CD4-positive, alpha-beta T cell treated with Interleukin-17A for 4 hours (primary cell): ENCODE data around the gene MUC13.

Experiments
- DNase-seq: peaks from one replicate; pipeline ENCODE4 v3.0.0-alpha.2; 2020; ENCODE audit warnings: mixed read lengths

The MUC13 gene

DNA sequence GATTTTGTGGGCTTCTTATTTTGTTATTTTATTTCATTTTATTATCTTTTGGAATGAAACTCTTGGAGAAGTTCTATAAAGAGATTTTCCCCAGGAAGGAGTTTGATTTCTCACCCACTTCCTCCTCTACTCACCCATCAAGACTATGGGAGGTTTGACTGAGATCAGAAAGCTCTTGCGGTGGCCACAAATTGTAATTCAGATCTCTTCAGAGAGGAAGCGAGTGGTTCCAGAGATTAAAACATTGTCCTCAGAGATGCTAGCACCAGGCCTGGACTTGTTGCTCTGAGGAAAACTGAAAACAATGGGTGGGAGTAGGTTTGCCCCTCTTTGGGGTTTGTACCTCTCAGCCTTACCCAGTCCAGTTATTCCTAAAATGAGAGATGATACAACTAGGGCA, 8.1 kb upstream of the MUC13 start:
- DNase-seq: no peak

DNA sequence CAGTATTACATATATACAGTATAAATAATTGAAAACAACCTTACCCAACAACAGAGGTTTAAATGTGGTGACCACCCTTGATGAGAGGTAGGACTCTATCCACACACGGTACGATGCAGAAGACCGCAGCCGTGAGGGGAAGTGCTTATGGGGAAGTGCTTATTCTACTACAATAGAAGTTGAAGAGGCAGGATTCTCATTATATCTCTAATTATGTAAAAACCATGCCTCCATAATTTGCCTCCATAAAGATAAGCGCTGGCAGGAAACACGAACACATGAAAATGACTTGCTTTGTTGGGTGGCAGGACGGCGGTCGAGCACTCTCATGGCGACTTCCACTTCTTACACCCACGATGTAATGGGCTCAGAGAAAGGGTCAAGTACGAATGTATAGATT, 7.2 kb upstream of the MUC13 start:
- no peak for DNase-seq

DNA sequence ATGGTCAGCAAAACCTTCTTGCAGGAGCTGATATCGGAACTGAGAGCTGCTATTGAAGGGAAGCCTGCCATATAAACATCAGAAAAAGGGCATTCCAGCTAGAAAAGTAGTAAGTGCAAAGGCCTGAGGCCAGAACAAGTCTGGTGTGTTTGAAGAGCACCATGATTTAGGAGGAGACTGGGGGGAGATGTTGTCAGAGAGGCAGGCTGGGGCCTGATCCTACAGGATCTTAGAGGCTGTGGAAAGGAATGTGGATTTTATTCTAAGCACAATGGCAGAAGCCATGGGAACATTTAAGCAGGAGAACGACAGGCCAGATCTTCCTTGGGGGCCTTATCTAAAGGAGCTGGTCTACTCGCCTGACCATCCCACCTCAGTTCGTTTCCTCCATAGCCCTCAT, 5.1 kb upstream of the MUC13 start:
- DNase-seq: no peak

DNA sequence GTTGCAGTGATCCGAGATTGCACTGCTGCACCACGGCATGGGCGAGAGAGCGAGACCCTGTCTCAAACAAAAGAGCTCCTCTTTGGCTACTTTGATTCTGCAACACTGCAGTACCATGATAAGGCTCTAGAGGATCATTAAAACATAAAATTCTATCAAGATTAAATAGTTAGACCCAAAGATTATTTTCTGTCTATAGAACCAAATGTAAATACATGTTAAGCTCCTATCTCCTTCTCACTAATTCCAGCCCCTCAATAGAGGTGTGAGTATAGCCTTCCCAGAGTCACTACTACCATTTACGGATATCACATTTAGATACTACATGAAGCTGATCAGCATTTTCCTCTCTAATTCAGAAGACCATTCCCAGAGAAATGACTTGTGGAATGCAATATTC, 4.3 kb upstream of the MUC13 start:
- DNase-seq: no peak

DNA sequence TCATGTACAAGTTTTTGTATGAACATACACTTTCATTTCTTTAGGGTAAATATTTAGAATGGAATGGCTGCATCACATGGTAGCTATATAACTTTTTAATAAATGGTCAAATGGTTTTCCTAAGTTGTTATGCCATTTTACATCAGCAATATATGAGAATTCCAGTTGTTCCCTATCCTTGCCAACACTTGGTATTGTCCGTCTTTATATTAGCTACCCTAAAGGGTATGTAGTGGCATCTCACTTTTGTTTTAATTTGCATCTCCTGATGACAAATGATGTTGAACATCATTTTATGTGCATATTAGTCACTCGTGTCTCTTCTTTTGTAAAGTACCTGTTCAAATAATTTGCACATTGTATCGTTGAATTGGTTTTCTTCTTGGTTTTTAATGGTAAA, 2.5 kb upstream of the MUC13 start:
- DNase-seq: no peak

DNA sequence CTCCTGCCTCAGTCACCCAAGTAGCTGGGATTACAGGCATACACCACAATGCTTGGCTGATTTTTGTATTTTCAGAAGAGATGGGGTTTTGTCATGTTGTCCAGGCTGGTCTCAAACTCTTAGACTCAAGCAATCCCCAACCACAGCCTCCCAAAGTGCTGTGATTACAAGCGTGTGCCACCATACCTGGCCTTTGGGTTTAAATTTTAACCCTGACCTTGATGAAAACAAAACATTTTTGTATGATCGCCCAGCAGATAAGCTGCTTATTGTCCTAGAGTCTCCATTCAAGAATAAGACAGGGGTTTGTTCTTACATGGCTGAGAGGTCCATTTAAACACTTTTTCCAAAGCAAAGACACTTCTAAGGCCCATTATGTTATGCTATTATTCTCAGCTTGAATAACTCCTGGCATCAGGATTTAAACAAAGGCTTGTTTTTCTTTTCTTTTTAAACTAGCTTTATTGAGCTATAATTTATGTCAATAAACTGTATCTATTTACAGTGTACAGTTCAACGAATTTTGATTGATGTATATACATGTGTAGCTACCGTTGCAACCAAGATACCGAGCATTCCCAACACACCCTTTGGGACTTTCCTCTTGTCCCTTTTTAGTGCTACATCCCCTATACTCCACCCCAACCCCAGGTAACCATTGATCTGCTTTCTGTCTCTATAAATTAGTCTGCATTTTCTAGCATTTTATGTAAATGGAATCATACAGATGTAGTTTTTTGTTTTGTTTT, 1.4 kb upstream of the MUC13 start:
- DNase-seq: no peak

DNA sequence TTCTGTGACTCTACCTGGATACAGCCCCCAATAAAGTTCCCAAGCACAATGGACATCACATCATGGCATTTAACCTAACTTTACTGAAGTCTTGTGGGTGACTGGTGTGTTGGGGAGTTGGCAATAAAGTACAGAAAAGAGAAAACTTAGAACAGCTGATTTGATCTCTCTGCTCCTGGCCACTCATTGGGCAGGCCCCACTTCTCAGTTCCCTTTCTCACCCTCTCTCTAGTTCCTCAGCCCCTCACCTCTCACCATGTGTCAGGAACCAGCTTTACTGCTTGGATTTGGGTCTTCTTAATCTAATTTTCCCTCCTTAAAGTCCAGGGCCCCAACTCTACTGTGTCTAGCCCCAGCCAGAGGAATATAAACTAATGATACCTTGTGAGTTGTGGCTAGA, 713 bp upstream of the MUC13 start:
- DNase-seq: no peak

DNA sequence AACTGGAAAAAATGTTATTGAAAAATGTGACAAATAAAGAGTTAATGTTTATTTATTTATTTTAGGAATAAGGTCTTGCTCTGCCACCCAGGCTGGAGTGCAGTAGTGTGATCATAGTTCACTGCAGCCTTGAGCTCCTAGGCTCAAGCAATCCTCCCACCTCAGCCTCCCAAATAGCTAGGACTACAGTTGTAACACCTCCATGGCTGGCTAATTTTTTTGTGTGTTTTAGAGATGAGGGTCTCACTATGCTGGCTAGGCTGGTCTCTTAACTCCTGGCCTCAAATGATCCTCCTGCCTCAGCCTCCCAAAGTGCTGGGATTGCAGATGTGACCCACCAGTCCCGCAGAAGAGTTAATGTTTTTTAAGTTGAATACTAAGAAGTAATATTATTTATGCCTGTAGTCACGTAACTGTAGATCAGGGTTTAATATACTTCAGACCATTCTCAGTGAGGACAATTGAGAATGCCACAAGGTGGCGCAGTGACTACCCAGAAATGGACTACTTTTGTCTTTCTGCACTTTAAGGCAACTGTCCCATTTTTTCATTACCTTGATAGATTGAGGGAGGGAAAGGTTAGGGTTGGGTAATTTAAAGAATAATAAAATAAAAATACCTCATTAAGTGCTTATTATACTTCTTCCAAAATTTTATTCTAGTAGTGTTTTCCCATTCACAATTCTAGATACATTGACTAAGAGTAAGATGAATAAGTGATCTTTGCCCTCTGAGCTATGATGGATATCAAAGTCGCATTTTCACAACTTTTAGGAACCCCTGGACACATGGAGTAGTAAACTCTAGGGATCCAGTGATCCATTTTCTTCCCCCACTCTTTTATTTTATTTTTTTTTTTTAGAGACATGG, 6.0 kb downstream of the MUC13 start:
- peak; percentile 71 for DNase-seq

DNA sequence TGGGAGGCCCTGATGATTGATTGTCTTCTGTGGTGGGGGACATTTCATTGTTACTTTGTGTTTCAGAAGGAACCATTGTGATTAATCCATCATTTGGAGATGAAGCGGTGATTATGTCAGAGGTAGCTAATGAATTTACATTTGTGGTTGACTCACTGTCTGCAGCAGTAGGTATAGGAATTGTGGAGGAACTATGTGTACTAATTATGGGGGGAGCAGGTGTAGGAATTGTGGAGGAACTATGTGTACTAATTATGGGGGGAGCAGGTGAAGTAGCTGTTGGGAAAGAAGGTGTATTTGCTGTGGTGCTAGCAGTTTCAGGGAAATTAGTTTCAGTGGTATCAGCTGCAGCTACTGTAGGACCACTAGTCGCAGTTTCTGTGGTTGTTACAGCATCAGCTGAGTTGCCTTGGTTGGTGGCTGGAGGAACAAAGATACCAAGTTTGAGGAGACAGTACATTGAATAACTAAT, 6.9 kb downstream of the MUC13 start:
- DNase-seq: no peak

DNA sequence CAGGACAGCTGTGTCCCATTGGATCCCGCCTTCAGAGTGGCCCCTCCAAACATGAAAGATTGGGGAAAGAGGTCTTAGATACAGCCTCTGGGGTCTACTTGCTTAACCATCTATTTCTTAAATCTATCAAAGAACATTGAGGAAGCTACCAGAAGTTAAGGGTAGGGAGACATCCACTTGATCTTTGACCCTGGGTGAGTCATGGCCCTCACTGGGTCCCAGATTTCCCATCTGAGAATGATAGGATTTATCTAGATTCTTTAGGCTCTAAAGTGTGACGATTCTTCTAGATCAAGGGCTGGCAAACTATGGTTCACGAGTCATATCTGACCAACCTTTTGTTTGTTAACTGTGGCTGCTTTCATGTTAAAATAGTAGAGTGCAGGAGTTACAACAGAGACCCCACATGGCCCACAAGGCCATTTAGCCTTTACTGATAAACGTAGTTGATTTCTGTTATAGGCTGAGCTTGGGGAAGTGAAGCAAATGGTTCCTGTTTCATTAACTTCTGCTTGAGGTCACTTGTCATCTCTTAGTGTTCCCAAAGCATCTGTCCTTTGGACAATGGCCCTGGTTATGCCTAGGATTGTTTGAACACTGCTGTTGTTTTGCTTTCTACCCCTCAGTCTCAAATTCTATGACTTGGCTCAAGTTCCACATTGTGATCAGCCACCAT, 8.0 kb downstream of the MUC13 start:
- no peak for DNase-seq

DNA sequence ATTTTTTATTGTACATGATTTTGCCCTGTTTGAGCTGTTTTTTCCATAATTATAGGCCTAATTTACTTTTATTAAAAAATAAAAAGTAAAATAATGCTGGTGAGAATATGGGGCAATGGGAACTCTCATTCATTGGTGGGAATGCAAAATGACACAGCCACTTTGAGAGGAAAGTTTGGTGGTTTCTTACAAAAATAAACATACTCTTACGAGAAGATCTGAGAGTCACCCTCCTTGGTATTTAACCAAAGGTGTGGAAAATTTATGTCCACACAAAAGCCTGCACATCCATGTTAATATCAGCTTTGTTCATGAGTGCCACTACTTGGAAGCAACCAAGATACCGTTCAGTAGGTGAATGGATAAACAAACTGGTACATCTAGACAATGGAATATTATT, 9.8 kb downstream of the MUC13 start:
- no peak for DNase-seq

DNA sequence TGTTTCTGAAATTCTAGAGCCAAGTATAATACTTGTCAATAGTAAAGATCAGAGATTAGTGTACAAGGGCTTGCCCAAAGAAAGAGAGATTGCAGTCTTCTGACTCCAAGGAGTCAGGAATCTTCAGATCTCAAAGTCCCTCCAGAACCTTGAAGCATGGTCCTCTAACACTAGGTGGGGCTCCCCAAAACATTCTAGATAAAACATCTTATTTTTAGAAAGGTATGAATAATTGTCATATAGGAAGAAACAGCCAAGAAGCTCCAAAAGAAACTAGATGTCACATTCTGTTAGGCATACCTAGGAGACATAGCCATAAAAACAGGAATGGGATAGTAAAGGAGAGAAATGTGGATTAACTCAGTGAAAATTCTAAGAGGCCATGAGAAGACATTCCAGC, 10.7 kb downstream of the MUC13 start:
- no peak for DNase-seq

DNA sequence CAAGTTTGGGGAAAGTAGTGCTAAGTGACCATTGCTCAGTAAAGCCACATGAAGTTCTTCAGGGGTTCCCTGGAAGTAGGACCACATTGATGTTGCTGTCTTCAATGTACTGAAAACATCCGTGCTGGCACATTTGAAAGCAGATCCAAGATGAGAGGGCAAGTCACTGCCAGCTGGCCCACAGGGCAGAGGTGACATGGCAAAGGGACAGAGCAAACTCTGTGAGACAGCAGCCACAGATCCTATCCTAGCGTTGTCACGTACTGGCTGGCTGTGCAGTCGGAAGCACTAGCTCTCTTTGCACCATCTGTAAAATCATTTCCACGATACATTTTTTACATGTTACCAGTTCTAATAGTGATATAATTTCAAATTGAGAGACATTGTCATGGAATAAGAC, 13.8 kb downstream of the MUC13 start:
- no peak for DNase-seq

DNA sequence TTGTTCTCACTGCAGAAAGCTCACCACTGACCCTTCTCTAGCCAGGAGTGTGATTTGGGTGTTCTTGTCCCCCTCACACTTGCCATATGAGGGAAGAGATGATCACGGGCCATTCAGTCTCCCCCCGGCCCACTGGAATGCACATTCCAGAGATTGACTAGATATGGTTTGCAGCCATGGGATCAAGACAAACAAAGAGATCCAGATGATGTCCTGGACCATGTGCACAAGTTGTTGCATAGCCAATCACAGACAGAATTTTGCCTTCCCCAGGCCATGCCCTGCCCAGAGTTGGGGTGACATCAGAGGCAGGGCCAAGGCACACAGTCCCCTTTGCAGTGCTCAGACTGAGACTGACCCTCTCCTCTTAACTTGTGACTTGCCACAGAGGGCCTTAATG, 14.8 kb downstream of the MUC13 start:
- DNase-seq: no peak

DNA sequence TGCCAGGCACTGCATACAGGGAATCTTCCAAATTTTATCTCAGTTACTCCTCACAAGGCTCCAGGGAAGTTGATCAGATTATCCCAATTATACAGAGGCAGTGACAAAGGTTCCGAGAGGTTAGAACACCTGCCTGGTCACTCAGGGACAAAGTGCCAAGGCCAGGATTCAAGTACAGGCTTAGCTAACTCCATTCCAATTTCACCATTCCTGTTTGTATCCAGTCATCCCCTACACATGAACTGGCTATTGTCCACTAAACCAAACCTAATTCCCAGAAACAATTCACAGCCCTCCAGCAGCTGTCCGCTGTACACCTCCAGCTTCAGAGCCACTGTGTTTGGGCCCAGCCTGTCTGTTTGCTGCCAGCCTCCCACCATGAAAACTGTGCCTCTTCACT, 16.0 kb downstream of the MUC13 start:
- no peak for DNase-seq

DNA sequence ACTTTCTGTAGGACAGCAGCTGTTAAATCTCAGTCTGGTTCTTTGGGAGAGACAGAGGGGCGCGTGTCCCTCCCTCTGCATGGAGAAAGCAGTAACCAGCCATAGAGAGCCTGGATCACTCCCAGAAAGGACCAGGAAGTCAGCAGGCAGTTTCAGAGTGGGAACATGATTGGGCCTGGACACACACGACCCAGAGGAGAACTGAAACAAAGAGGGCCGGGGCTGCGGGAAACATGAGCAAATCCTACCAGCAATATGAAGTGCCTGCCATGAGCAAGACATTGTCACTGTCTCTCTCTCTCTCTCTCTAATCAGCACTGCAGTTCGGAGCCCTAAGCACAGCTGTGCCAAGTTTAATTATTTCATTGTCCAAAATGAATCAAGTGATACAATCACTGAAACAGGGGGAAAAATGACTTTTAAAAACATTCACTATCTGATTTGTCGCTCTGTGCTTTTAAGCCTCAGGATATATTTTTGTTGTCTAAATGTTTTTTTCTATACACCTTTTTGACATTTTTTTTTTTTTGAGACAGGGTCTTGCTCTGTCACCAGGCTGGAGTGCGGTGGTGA, 17.6 kb downstream of the MUC13 start:
- DNase-seq: no peak

DNA sequence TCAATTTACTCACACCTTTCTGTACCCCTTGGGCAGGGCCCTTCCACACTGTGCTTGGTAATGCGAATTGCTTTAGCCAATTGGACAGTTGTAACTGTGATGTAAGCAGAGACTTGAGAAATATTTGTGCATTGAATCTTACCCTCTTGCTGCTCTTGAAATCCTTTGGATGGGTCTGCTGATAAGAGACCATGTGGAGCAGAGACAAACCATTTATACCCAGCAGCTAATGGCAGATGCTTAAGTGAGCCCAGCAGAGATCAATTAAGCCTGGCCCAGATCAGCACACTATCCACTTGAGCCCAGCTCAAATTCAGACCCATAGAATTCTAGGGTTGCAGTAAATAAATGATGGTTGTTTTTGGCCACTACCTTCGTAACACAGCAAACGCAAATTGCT, 19.3 kb downstream of the MUC13 start:
- no peak for DNase-seq

DNA sequence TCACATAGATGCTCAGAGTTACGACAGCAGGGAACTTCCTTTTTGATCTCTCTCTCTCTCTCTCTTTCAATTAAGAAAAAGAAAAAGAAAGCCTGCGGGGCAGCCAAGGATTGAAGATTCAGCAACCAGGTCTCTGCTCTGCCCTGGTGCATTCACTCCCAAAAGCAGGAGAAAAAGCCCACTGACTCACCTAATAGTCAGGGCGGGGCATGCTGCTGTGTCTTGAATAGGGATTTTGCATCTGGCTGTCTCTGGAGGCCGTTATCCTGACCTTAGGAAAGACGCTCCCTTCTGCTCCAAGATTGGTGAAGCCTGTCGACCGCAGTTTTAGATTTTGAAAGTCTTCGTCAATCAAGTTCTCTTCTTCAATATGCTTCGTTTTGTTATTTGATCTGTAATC, 26.6 kb downstream of the MUC13 start:
- DNase-seq: no peak

DNA sequence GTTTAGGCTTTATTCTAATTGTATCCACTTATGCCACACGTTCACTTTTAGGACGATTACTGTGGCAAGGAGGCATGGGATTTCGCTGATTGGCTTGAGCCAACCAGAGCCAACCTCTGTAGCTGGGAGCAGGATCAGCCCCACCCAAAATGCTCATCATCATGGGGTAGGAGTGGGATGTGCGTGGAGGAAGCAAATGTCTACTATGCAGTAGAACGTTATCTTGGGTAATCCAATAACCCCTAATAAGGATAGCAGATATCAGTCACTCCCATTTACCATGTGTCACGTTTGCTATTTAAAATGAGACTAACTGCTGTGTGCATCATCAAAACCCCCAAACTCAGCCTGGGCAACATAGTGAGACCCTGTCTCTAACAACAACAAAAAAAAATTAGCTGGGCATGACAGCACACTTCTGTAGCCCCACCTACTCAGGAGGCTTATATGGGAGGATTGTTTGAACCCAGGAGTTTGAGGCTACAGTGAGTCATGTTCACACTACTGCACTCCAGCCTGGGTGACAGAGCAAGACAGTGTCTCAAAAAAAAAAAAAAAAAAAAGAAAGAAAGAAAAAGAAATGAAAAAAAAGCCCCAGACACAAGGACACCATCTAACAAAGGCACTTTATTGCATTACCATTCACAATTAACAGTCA, 29.6 kb downstream of the MUC13 start:
- no peak for DNase-seq

DNA sequence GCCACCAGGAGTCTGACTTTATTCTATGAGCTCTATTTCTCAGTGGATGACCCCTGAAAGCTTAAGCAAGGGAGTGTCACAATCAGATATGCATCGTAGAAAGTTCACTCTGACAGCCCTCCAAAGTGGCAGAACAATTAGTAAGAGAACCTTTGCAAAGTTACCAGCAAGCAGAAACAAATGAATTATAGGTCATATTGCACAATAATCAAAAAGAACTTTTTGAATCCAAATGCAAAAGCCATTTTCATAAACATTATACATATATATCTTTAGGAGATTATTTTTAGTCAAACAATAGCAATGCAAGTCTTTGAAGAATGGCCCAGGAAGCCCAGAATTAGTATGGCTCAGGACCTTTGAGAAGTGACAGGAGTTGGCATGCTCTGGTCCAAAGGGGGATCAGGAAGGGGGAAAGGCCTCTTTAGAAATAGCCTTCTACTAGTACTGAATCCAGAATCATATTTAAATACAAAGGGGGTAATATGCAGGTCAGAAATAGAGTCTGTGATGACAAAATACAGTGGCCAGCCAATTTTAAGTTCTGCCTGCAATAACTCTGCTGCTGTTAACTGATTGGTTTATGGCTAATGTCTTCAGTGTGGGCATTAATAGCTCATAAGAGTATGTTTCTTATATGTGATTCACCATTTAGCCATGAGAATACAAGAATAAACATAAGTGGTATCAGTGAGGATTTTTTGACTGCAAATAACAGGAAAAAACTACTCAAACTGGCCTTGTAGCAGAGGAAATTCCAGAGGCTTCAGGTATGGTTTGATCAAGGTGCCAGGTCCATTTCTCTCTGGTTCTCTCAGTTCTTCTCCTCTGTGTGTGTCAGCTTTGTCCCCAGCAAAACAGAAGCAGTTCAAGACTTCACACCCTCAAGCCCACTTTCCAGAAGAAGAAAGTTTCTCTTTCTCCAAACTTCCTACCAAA, 30.4 kb downstream of the MUC13 start:
- no peak for DNase-seq

DNA sequence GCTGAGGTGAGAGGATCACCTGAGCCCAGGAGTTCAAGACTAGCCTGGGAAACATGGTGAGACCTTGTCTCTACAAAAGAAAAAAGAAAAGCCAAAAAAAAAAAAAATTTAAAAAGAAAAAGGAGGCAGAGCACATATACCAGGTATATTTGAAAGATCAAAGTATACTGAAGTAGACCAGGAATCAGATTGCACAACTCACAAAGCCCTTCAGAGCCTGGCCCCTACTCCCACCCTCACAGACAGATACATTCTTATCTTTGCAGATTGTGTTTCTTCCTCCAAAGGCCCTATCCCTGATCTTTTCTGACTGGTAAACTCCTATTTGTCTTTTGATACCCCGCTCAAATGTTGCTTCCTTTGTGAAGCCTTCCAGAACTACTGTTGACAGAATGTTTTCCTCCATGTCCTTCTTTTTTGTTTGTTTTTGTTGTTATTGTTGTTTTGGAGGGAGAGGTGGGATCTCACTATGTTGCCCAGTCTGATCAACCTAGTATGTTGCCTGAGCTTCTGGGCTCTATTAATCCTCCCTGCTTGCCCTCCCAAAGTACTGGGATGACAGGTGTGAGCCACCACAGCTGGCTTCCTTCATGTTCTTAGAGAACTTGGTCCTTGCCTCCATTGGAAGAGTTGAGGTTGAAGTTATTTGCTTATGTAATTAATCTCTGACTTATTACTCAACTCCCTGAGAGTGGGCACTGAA, 37.6 kb downstream of the MUC13 start:
- no peak for DNase-seq
